ENCODE measurements around the gene BRD4.
A peak's percentile ranks its signal among the peaks of the same experiment; 100 is the strongest.

The BRD4 gene

DNA sequence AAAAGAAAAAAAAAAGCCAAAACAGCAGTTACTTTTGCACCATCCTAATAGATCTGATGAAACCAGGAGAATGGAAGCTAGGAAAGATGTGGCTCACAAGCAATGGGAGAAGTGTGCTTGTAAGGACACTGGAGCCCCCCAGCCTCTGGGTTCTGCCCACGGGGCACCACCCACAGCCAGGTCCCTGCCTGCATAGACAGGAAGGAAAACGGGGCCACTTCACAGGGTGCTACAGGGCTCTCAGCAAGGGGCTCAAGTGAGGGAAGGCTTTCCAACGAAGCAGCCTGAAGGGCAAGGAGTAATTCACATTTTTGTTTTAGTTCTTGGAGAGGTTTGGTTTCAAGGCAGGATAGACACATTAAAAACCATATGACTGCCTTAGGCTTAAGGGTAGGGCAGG lies 42.7 kb downstream of the BRD4 start:
- DNase-seq (ENCODE audit: low read depth in 2 of 2), result no peak

DNA sequence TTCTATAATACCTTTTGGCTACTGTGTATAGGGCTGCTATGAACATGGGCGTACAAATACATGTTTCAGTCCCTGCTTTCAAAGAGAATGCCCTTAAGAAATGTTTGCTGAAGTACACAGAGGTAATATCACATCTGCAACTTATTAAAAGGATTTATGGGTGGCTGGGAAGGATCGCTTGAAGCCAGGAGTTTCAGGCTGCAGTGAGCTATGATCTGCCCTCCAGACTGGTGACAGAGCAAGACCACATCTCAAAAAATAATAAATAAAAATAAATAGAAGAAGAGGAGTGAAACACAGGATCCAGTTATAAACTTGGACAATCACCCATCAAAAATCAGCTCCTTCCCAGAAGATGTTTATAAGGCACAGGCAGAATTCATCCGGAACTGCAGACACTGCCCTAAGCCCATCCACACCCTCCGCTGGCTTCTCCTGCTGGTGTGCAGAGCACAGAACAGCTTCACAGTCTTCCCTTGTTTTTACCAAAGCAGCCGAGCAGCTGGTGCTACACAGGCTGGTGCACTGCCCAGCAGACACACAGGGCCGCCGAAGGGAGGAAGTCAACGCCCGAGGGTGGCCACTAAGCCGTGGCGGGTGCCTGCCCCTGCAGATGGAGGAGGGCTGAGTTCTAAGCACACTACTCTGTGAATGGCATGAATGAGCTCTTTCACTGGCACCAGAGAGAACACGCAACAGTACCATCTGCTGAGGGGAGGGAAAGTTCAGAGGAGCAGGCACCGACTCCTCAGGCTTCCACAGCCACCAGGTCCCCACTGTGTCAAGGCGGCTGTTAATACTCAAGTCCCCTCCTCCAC lies 44.0 kb downstream of the BRD4 start:
- DNase-seq (ENCODE audit: low read depth in 2 of 2), result no peak

GRCh38 chr19:15287496-15287895 lies 44.8 kb downstream of the BRD4 start:
- no peak for DNase-seq (ENCODE audit: low read depth in 2 of 2)

GRCh38 chr19:15286688-15287365 lies 45.5 kb downstream of the BRD4 start:
- DNase-seq (ENCODE audit: low read depth in 2 of 2), result no peak

DNA sequence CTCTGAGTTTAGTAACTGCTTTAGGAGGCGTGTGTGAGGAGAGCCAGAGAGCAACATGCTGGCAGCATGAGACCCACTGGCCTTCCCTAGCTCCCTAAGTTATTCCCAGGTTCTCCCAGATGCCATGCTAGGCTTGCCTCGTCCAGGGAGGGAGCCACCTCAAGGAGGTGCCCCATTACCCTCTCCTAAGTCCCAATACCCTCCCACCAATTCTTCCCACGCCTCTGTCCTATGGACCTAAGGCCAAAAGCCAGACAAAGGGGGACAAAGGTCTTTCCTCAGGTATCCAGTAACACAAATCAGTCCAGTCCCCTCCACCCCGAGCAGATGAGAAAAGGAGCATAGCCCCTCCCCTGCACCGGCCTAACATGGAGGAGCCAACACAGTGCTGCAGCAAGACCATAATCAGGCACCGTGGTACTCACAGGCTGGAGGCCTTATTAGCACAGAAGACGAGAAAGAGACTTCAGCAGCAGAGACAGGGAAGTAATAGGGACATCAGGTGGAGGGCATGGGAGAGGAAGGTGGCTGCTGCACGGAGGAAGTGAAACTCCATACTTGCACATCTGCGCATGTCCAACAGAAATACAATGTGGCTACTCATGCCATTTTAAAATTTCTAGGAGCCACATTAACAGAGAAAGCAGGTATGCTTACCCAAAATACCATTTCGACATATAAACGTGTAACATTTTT lies 46.3 kb downstream of the BRD4 start:
- no peak for DNase-seq (ENCODE audit: low read depth in 2 of 2)

- DNase-seq (ENCODE audit: low read depth in 2 of 2), result no peak
Measured at GRCh38 chr19:15284896-15285295, 47.4 kb downstream of the BRD4 start.

GRCh38 chr19:15284091-15284490 lies 48.2 kb downstream of the BRD4 start:
- DNase-seq (ENCODE audit: low read depth in 2 of 2), result no peak

GRCh38 chr19:15283141-15283883 lies 49.0 kb downstream of the BRD4 start:
- peak in 1 of 2 experiments; percentile 26 for DNase-seq (ENCODE audit: low read depth in 2 of 2)

- no peak for DNase-seq (ENCODE audit: low read depth in 2 of 2)
Measured at GRCh38 chr19:15282311-15282705, 50.0 kb downstream of the BRD4 start.

DNA sequence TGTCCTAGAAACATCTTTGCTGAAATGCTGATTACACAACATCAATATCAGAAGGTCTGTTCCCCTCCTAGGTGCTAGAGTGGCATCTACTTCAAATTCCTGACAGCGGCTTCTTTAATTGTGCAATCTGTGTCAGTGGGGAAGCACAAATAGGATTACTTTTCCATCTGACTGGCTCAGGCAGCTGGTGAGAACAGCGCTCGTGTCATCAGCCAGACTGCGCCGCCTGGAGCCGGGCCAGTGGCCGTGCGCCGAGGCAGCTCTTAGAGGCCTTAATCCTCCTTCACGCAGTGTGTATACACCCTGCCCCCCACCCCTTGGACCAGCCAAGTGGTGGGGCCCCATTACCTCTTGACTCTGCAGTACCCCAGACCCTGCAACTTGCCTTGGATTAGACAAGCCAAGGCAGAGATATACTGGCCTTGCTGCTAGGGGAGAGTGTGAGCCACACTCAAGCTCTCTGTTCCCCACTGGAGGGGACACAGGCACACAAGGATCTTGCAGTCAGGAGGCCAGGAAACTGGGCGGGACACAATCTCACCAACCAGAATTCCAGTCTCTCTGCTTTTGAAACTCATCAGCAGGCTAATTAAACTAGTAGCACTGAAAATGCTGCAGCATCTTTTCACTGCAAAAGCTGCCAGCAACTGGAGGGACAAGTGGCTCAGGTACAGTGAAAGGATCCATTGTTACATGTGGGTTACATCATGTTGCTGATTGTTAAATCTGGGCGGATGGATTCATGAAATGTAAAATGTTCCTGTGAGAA lies 51.2 kb downstream of the BRD4 start:
- DNase-seq (ENCODE audit: low read depth in 2 of 2), result no peak

DNA sequence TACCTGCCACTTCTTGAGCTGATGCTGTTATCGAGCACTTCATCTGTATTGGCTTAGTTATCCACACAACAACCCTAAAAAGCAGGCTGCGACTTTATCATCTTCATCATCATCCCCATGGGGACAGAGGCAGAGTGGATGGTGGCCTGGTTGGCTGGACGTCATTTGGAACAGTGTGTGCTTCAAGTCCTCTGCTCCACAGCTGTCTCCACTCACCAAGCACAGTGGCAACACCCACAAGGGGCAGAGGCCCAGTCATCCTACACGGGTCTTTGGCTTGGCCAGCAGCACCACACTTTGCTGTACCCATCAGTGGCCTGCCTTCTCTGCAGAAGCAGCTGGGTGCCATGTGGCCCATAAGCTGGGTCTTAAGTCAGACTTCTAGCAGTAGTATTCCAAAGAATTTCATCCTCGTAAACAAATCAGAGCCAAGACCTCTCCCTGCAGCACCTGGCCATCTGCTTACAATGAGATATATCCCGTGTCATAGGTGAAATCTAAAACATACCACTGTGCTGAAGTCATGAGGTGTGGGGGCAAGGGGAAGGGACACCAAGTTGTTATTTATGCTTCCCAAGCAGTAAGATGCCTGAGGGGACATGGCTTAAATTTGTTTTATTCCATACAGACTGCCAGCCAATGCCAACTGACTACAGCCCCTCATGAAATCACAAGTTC lies 52.2 kb downstream of the BRD4 start:
- no peak for DNase-seq (ENCODE audit: low read depth in 2 of 2)

GRCh38 chr19:15279326-15279904 lies 52.9 kb downstream of the BRD4 start:
- no peak for DNase-seq (ENCODE audit: low read depth in 2 of 2)

GRCh38 chr19:15276620-15277215 lies 55.6 kb downstream of the BRD4 start:
- no peak for DNase-seq (ENCODE audit: low read depth in 2 of 2)

DNA sequence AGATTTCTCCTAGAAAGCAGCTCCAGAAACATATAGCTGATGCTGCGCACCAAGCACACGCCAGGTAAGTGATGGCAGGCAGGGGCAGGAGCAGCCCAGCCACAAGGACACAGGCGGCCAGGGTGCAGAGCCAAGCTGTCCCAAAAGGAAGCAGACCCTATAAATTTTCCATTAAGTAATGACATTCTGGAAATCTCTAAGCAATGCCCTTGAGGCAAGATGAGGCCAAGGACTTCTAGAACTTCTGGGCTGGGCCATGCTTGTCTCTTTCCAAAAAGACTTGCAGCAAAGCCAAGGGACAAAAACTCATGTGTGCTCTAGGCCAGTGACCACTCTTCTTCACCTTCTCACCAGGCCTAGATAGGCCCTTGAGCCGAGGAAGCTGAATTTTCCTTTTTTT lies 57.9 kb downstream of the BRD4 start:
- DNase-seq (ENCODE audit: low read depth in 2 of 2), result no peak

GRCh38 chr19:15269806-15270205 lies 62.5 kb downstream of the BRD4 start:
- no peak for DNase-seq (ENCODE audit: low read depth in 2 of 2)

GRCh38 chr19:15268928-15269253 lies 63.4 kb downstream of the BRD4 start:
- DNase-seq (ENCODE audit: low read depth in 2 of 2), result no peak

- DNase-seq (ENCODE audit: low read depth in 2 of 2), result no peak
Measured at GRCh38 chr19:15268192-15268927, 64.0 kb downstream of the BRD4 start.

DNA sequence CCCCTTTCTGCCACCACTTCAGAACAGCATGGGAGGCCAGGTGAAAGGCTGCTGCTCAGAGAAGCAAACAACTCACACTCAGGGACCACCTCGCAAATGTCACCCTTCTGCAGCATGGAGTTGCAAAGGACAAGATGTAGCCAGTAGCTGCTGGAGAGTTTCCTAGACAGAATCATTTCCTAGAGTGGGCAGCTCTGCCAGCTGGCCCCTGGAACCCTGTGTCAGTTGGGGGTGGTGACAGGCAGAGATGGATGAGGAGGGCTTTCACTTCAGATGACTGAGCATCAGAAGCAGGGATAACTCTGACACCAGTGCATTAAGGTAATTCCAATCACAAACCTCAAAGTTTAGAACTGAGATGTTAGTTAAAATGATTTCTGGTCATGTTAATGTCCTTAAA lies 65.7 kb downstream of the BRD4 start:
- DNase-seq (ENCODE audit: low read depth in 2 of 2), result no peak

DNA sequence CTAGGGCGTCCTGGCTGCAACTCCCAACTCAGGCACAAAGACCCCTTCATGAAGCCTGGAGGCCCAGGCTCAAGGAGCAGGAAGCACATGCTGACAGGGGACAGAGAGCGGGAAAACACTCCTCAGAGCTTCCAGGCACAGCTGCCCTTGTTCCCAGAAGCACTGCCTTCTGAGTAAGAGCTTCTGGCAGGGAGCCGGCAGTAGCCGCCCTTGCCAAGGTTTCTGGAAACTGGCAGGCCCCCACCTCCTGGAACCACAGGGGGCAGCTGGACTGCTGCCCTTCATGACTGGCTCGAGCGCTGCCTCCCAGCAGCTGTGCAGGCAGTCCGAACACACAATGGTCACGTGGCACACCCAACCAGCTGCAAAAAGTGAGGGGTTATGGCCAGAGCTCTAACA lies 66.5 kb downstream of the BRD4 start:
- DNase-seq (ENCODE audit: low read depth in 2 of 2), result no peak

Measured in stimulated activated CD4-positive, alpha-beta T cell treated with anti-CD3 and anti-CD28 coated beads, Interleukin-12 subunit alpha, Interleukin-12 subunit beta, amount 100 ng/mL, for 24 hours (primary cell).